OCI-LY3 (cell line): Measurements from ENCODE around the gene QKI.

Source experiments
- H2AFZ ChIP-seq: fragments of 200-600, 300-600 bp; shearing (Covaris generic); 2 replicates; pipeline ENCODE4 v1.6.0; 2014; ENCODE audit warnings: antibody characterized with exemption, low read depth, low read length
- H3K27ac ChIP-seq: fragments of 200-600, 300-600 bp; sonication (generic); 2 replicates; pipeline ENCODE4 v1.5.1; 2014; ENCODE audit warnings: mild to moderate bottlenecking, low read length, moderate library complexity, mixed read lengths
- H3K27me3 ChIP-seq: fragments of 200-600, 300-600 bp; sonication (generic); 2 replicates; pipeline ENCODE4 v1.6.1; 2014; ENCODE audit warnings: low read depth, low read length, mixed read lengths
- H3K36me3 ChIP-seq: fragments of 200-600, 300-600 bp; sonication (generic); replicated peaks from 2 replicates; pipeline ENCODE3; 2014; ENCODE audit warnings: low read depth, low read length, mixed read lengths
- H3K4me1 ChIP-seq: fragments of 300-600, 200-600 bp; sonication (generic); 2 replicates; pipeline ENCODE4 v1.6.1; 2014; ENCODE audit warnings: low read length, mixed read lengths
- H3K4me2 ChIP-seq: fragments of 200-600, 300-600 bp; sonication (generic); 2 replicates; pipeline ENCODE4 v1.6.1; 2014; ENCODE audit warnings: low read length, mixed read lengths
- H3K4me3 ChIP-seq: fragments of 300-600, 200-600 bp; sonication (generic); 2 replicates; pipeline ENCODE4 v1.5.1; 2014; ENCODE audit warnings: antibody characterized with exemption, mild to moderate bottlenecking, low read length, moderate library complexity
- H3K79me2 ChIP-seq: fragments of 300-600, 200-600 bp; shearing (Covaris generic); 2 replicates; pipeline ENCODE4 v1.6.1; 2014; ENCODE audit warnings: mild to moderate bottlenecking, low read length, mixed read lengths
- H3K9ac ChIP-seq: fragments of 300-600, 200-600 bp; shearing (Covaris generic); 2 replicates; pipeline ENCODE4 v1.6.0; 2014; ENCODE audit warnings: mild to moderate bottlenecking, low read length, moderate library complexity
- H3K9me3 ChIP-seq: fragments of 200-600, 300-600 bp; shearing (Covaris generic); 2 replicates; pipeline ENCODE4 v1.6.1; 2014; ENCODE audit warnings: low read length, mixed read lengths; ENCODE audit not compliant: insufficient read depth
- H4K20me1 ChIP-seq: fragments of 200-600, 300-600 bp; sonication (generic); 2 replicates; pipeline ENCODE4 v1.6.1; 2016; ENCODE audit warnings: low read length, mixed read lengths; ENCODE audit not compliant: insufficient read depth
- EZH2phosphoT487 ChIP-seq: fragments of 200-600 bp; shearing (Covaris generic); IDR thresholded peaks from 2 replicates; pipeline ENCODE4 v1.6.1; 2018; ENCODE audit warnings: antibody characterized with exemption, mixed run types, low read depth
- TF ChIP-seq, protein P1 (sequence below): fragments of 200-600, 300-600 bp; sonication (generic); IDR thresholded peaks from 2 replicates; pipeline ENCODE4 v1.5.1; 2014; ENCODE audit warnings: antibody characterized with exemption, low read length, low read depth

Gene QKI

DNA sequence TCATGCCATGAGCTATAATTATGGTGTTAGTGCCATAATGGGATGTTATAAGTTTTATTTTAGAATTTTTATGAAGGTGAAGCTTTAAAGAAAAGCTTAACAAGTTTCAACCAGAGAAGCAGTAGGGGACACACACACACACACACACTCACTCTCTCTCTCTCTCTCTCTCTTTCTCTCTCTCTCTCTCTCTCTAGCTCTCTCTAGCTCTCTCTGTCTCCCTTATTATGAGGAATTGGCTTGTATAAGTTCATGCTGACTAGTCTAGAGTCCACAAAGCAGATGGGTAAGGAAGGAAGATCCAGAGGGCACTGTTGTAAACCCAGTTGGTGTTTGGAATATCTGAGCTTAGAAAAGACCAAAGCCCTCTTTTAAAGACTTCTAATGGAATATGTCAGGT lies 102.4 kb downstream of the QKI start:
- Histone ChIP-seq H3K4me2 (no peak overlapping the region), H3K9me3 (no peaks in the 10 kb centered on the region), H3K4me1 (peaks cover 14% of the 10 kb centered on the region), H2AFZ (no peak overlapping the region), H3K27ac (no peak overlapping the region), H3K9ac (no peak overlapping the region), H3K4me3 (no peak overlapping the region), H4K20me1 (peaks cover 72% of the 10 kb centered on the region), H3K36me3 (no peaks in the 10 kb centered on the region), H3K79me2 (peaks cover 88% of the 10 kb centered on the region), H3K27me3 (no peaks in the 10 kb centered on the region)
- TF ChIP-seq, protein P1, sequence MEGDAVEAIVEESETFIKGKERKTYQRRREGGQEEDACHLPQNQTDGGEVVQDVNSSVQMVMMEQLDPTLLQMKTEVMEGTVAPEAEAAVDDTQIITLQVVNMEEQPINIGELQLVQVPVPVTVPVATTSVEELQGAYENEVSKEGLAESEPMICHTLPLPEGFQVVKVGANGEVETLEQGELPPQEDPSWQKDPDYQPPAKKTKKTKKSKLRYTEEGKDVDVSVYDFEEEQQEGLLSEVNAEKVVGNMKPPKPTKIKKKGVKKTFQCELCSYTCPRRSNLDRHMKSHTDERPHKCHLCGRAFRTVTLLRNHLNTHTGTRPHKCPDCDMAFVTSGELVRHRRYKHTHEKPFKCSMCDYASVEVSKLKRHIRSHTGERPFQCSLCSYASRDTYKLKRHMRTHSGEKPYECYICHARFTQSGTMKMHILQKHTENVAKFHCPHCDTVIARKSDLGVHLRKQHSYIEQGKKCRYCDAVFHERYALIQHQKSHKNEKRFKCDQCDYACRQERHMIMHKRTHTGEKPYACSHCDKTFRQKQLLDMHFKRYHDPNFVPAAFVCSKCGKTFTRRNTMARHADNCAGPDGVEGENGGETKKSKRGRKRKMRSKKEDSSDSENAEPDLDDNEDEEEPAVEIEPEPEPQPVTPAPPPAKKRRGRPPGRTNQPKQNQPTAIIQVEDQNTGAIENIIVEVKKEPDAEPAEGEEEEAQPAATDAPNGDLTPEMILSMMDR: no peak
- TF ChIP-seq EZH2phosphoT487: no peak

DNA sequence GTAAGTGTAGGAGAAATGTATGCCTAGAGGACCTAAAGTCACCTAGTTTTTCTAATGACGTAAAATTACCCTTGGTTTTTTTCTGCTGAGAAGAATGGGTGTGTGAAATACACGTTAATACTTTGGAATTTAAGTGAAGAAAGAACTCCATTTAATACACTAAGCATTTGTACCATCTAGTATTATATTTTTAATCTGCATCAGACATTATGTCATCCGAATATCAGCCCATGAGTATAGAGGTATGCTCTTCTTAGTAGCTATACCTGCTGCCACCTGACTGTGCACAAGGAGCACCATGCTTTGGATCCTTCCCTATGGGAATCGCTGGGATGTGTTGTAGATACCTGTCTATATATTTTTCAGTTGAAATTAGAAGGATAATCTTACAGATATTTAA lies 106.4 kb downstream of the QKI start:
- H4K20me1 ChIP-seq: peaks cover 77% of the 10 kb centered on the region

DNA sequence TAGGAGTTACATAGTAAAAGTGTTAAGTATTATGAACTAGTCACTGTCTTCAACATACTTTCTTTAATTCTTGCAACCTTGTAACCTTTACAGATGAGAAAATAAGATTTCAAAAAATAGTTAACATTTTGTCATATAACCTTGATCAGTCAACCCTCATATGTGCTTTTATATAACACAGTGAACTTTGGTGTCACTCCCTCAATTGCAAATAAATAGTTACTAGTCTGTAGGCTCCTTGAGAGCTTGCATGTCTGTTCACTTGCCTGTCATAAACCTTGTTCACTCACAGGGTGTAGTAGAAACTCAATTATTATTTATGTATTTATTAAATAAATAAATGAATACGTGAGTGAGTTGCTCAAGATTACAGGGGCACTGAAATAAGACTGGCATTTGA lies 107.5 kb downstream of the QKI start:
- Histone ChIP-seq H3K4me1 (peaks cover 21% of the 10 kb centered on the region), H2AFZ (no peak overlapping the region), H3K36me3 (no peaks in the 10 kb centered on the region), H3K27ac (no peak overlapping the region), H3K79me2 (peaks cover 90% of the 10 kb centered on the region), H3K27me3 (no peaks in the 10 kb centered on the region), H3K4me2 (no peak overlapping the region), H4K20me1 (peaks cover 86% of the 10 kb centered on the region), H3K4me3 (no peak overlapping the region), H3K9me3 (no peaks in the 10 kb centered on the region), H3K9ac (no peak overlapping the region)
- TF ChIP-seq, protein P1: no peak
- TF ChIP-seq EZH2phosphoT487: no peak

More for the DNA sequence above, 106.4 kb downstream of the QKI start:
- no peak for TF ChIP-seq EZH2phosphoT487
- TF ChIP-seq, protein P1: no peak
- Histone ChIP-seq H3K36me3 (no peaks in the 10 kb centered on the region), H3K27me3 (no peaks in the 10 kb centered on the region), H3K79me2 (peaks cover 86% of the 10 kb centered on the region), H3K4me3 (no peak overlapping the region), H3K4me2 (no peak overlapping the region), H3K9ac (no peak overlapping the region), H3K4me1 (peaks cover 21% of the 10 kb centered on the region), H3K9me3 (no peaks in the 10 kb centered on the region), H3K27ac (no peak overlapping the region), H2AFZ (no peak overlapping the region)

DNA sequence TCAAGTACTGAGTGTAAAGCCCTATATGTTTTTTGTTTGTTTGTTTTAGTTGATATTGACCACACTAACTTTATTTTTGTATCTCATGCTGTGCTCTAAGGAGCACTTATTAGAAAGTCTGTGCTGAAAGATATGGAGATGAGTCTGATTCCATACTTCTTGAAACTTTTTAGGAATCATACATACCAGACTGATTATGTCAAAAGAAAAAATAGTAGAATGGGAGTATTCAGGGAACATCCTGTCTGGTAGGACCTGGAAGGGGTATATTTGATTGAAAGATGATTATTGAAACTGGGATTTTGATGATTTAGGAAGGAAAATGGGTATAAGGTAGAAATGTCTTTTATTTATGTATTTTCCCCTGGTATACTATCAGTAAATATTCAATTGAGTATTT lies 111.4 kb downstream of the QKI start:
- H3K79me2 ChIP-seq: peaks cover 92% of the 10 kb centered on the region
- no peak overlapping the region for H2AFZ ChIP-seq
- no peak overlapping the region for H3K4me2 ChIP-seq
- H3K27ac ChIP-seq: no peak overlapping the region
- TF ChIP-seq, protein P1: no peak
- H3K4me1 ChIP-seq: peaks cover 11% of the 10 kb centered on the region
- no peaks in the 10 kb centered on the region for H3K27me3 ChIP-seq
- peaks cover 87% of the 10 kb centered on the region for H4K20me1 ChIP-seq
- no peak overlapping the region for H3K4me3 ChIP-seq
- no peak overlapping the region for H3K9ac ChIP-seq
- H3K36me3 ChIP-seq: no peaks in the 10 kb centered on the region
- H3K9me3 ChIP-seq: no peaks in the 10 kb centered on the region
